Kidney (tissue), 14 donors: Measurements from ENCODE around the gene CXCR1. TPM values are rescaled to one million over a fixed set of nuclear protein-coding genes. Genes with fewer than 3 reads are reported as not detected.

Experiments used
- DNase-seq, 5 donors: peaks; one replicate each; pipeline ENCODE4 v3.0.0-alpha.2; 2013 to 2020
- FAIRE-seq: peaks from 2 replicates; lab custom pipeline; 2012; peaks lifted over from hg19 to GRCh38; lab: Jason Lieb, UNC
- H3K27ac ChIP-seq, 2 donors: one replicate each; pipeline ENCODE4 v1.7.0; 2013; ENCODE audit warnings: low read depth in 2 of 2, low read length in 2 of 2, inconsistent platforms in 1 of 2
- H3K27me3 ChIP-seq: one replicate; pipeline ENCODE4 v1.7.1; 2013; ENCODE audit warnings: low read length, inconsistent platforms; ENCODE audit not compliant: control insufficient read depth, insufficient read depth
- H3K36me3 ChIP-seq, 3 donors: one replicate each; pipeline versions ENCODE4 v1.7.0 to v1.7.1; 2013; ENCODE audit warnings: low read length in 3 of 3, control low read depth in 1 of 3, inconsistent platforms in 1 of 3; ENCODE audit not compliant: insufficient read depth in 3 of 3, control insufficient read depth in 2 of 3
- H3K4me1 ChIP-seq, 3 donors: one replicate each; pipeline versions ENCODE4 v1.7.0 to v1.7.1; 2013; ENCODE audit warnings: low read length in 3 of 3, inconsistent platforms in 1 of 3, low read depth in 1 of 3; ENCODE audit not compliant: control insufficient read depth in 2 of 3, insufficient read depth in 2 of 3
- H3K4me3 ChIP-seq, 3 donors: one replicate each; pipeline versions ENCODE4 v1.7.0 to v1.8.1; 2013; ENCODE audit warnings: low read length in 3 of 3, control low read depth in 1 of 3, inconsistent platforms in 1 of 3
- H3K9ac ChIP-seq, 3 donors: one replicate each; pipeline versions ENCODE4 v1.7.0 to v1.7.1; 2013; ENCODE audit warnings: low read length in 3 of 3, control low read depth in 1 of 3, inconsistent platforms in 1 of 3
- H3K9me3 ChIP-seq, 3 donors: one replicate each; pipeline versions ENCODE4 v1.7.0 to v1.7.1; 2013; ENCODE audit warnings: low read length in 3 of 3, control low read depth in 1 of 3, inconsistent platforms in 1 of 3; ENCODE audit not compliant: control insufficient read depth in 2 of 3, insufficient read depth in 1 of 3
- CTCF ChIP-seq: IDR thresholded peaks from 3 replicates; pipeline ENCODE4 v1.5.1; 2012; ENCODE audit warnings: mild to moderate bottlenecking, moderate library complexity, borderline replicate concordance; ENCODE audit not compliant: insufficient read depth; ENCODE audit errors: extremely low read depth
- intact Hi-C: fragments of 100-400 bp; cut with DNase I; formaldehyde crosslinking; loops from one replicate; pipeline ENCODE4 v1.11.1; 2022
- polyA plus RNA-seq: library from polyadenylated mRNA; stranded (reverse); fragments of 350-450 nt; fragmentation: Illumina TruSeq; extraction: RNeasy Lipid Tissue Mini Kit (QIAGEN cat#74804); gene quantifications from one replicate; pipeline ENCODE4 v1.2.3, GENCODE V29; 2014; ENCODE audit warnings: low read depth, low replicate concordance; ENCODE audit not compliant: insufficient read depth
- total RNA-seq: library from RNA; stranded (reverse); fragmentation: NEBNext Ultra II Directional; extraction: Animal tissue kit (Norgen Biotek cat#: 25700); gene quantifications from one replicate; pipeline ENCODE4 v1.2.1, GENCODE V29; 2021
- donor health status: control.
- donor health status: control.
- donor health status: control.
- donor health status: control.
- donor health status: control.
- donor health status: DM: yes; HTN: yes; CAD: no.
- donor health status: Normal renal cell carcinoma (clear cell type).

Gene CXCR1
- total and polyA plus RNA-seq, 2 donors from 2014 or later, result 0.09 TPM; not detected in 1

DNA sequence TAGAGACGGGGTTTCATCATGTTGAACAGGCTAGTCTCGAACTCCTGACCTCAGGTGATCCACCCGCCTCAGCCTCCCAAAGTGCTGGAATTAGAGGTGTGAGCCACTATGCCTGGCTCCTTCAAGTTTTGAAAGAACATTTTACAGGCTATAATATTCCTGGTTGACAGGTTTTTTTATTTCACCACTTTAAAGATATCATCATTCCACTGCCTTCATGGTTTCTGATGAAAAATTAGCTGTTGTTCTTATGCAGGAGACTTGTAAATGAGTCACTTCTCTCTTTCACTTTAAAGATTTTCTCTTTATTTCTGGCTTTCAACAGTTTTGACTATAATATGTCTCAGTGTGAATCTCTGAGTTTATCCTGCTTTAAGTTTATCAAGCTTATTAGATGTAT is 42.3 kb upstream of the CXCR1 start:
- H3K27me3 ChIP-seq, result no peaks in the 10 kb centered on the region
- no peaks in the 10 kb centered on the region for H3K36me3 ChIP-seq
- DNase-seq (no peak), FAIRE-seq (no peak)
- H3K4me3 ChIP-seq, result no peak overlapping the region
- intact Hi-C loops, result no loop called here
- H3K9me3 ChIP-seq, result no peaks in the 10 kb centered on the region
- H3K4me1 ChIP-seq, result no peaks in the 10 kb centered on the region
- H3K9ac ChIP-seq, result no peak overlapping the region
- TF ChIP-seq CTCF, result no peak
- H3K27ac ChIP-seq, result no peak overlapping the region

DNA sequence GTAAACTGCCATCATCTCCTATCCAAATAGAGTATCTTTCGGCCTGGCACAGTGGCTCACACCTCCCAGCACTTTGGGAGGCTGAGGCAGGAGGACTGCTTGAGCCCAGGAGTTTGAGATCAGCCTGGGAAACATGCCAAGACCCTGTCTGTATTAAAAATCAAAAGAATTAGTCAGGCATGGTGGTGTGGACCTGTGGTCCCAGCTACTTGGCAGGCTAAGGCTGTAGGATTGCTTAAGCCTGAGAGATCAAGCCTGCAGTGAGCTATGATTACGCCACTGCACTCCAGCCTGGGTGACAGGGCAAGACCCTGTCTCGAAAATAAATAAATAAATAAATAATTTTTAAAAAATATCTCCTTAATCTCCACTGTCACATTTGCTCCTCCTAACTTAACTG is 35.5 kb upstream of the CXCR1 start:
- Histone ChIP-seq H3K4me3 (no peak overlapping the region), H3K27ac (no peak overlapping the region), H3K9me3 (no peaks in the 10 kb centered on the region), H3K4me1 (no peaks in the 10 kb centered on the region), H3K9ac (no peak overlapping the region), H3K27me3 (no peaks in the 10 kb centered on the region), H3K36me3 (no peaks in the 10 kb centered on the region)
- intact Hi-C loops, result no loop called here
- FAIRE-seq (no peak), DNase-seq (no peak)
- TF ChIP-seq CTCF, result no peak

GRCh38 chr2:218196974-218197373 is 30.2 kb upstream of the CXCR1 start:
- intact Hi-C loops, result no loop called here
- no peak for TF ChIP-seq CTCF
- no peak for DNase-seq
- Histone ChIP-seq H3K27me3 (no peaks in the 10 kb centered on the region), H3K36me3 (no peaks in the 10 kb centered on the region), H3K27ac (no peak overlapping the region), H3K4me3 (no peak overlapping the region), H3K4me1 (no peaks in the 10 kb centered on the region), H3K9me3 (no peaks in the 10 kb centered on the region), H3K9ac (no peak overlapping the region)
- no peak for FAIRE-seq

- H3K9me3 ChIP-seq, result no peaks in the 10 kb centered on the region
- intact Hi-C loops, result no loop called here
- no peak overlapping the region for H3K9ac ChIP-seq
- no peak overlapping the region for H3K27ac ChIP-seq
- no peak for TF ChIP-seq CTCF
- no peaks in the 10 kb centered on the region for H3K36me3 ChIP-seq
- no peak for DNase-seq
- no peak for FAIRE-seq
- H3K4me1 ChIP-seq, result no peaks in the 10 kb centered on the region
- no peak overlapping the region for H3K4me3 ChIP-seq
- no peaks in the 10 kb centered on the region for H3K27me3 ChIP-seq
Observed at GRCh38 chr2:218194880-218195279, 28.1 kb upstream of the CXCR1 start.
